GM23338 (cell line): ENCODE measurements around the gene CERT1. TPM values are rescaled to one million over a fixed set of nuclear protein-coding genes. Genes with fewer than 3 reads are reported as not detected.

Experiments used
- ATAC-seq: fragments of 200-7000 bp; cut with Tn5 transposase; 3 replicates; pipeline ENCODE4 v1.9.1; 2020
- DNase-seq: peaks from one replicate; pipeline ENCODE4 v3.0.0-alpha.2; 2015; ENCODE audit warnings: low spot score
- H2AFZ ChIP-seq: fragments of 200-600 bp; sonication (generic); 2 replicates; pipeline ENCODE4 v1.8.0; 2016; ENCODE audit warnings: antibody characterized with exemption, mild to moderate bottlenecking, moderate library complexity
- H3F3A ChIP-seq: fragments of 200-600 bp; sonication (generic); replicated peaks from 2 replicates; pipeline ENCODE4 v1.8.0; 2017; ENCODE audit warnings: antibody characterized with exemption, mixed run types, low read depth
- H3K27ac ChIP-seq: fragments of 200-600 bp; sonication (generic); 2 replicates; pipeline ENCODE4 v1.6.1; 2016; ENCODE audit warnings: low read depth
- H3K27me3 ChIP-seq: fragments of 200-600 bp; sonication (generic); 2 replicates; pipeline ENCODE4 v1.8.0; 2016; ENCODE audit warnings: mild to moderate bottlenecking, mixed run types, moderate library complexity; ENCODE audit not compliant: insufficient read depth
- H3K36me3 ChIP-seq: fragments of 200-600 bp; sonication (generic); 2 replicates; pipeline ENCODE4 v1.8.0; 2016; ENCODE audit warnings: mild to moderate bottlenecking; ENCODE audit not compliant: insufficient read depth
- H3K4me1 ChIP-seq: fragments of 200-600 bp; sonication (generic); 2 replicates; pipeline ENCODE4 v1.8.0; 2016; ENCODE audit warnings: mild to moderate bottlenecking, moderate library complexity; ENCODE audit not compliant: insufficient read depth
- H3K4me2 ChIP-seq: fragments of 200-600 bp; sonication (generic); 2 replicates; pipeline ENCODE4 v1.7.1; 2017; ENCODE audit warnings: mixed run types
- H3K4me3 ChIP-seq: fragments of 200-600 bp; sonication (generic); 2 replicates; pipeline ENCODE4 v1.6.1; 2016; ENCODE audit warnings: mixed run types
- H3K79me2 ChIP-seq: fragments of 200-600 bp; sonication (generic); replicated peaks from 2 replicates; pipeline ENCODE4 v1.8.0; 2017; ENCODE audit warnings: mild to moderate bottlenecking; ENCODE audit not compliant: insufficient read depth
- H3K9me2 ChIP-seq: fragments of 200-600 bp; sonication (generic); 2 replicates; pipeline ENCODE4 v1.8.0; 2017; ENCODE audit not compliant: insufficient read depth
- H4K20me1 ChIP-seq: fragments of 200-600 bp; sonication (generic); replicated peaks from 2 replicates; pipeline ENCODE4 v1.8.0; 2017; ENCODE audit warnings: mild to moderate bottlenecking; ENCODE audit not compliant: insufficient read depth
- H3K27ac Mint-ChIP-seq: 2 replicates; pipeline ENCODE4 v1.8.0; 2020; ENCODE audit warnings: inconsistent platforms, mild to moderate bottlenecking, moderate library complexity, mixed read lengths
- H3K27me3 Mint-ChIP-seq: 3 replicates; pipeline ENCODE4 v1.8.0; 2022; ENCODE audit warnings: low read depth, mild to moderate bottlenecking, moderate library complexity, mixed read lengths, inconsistent platforms; ENCODE audit not compliant: insufficient read depth, poor library complexity
- H3K36me3 Mint-ChIP-seq: 3 replicates; pipeline ENCODE4 v1.8.0; 2021; ENCODE audit warnings: low read depth, mild to moderate bottlenecking, inconsistent platforms, moderate library complexity, mixed read lengths
- H3K4me1 Mint-ChIP-seq: 3 replicates; pipeline ENCODE4 v1.8.0; 2020; ENCODE audit warnings: mild to moderate bottlenecking, inconsistent platforms, mixed read lengths
- H3K4me3 Mint-ChIP-seq: 3 replicates; pipeline ENCODE4 v1.8.0; 2021; ENCODE audit warnings: moderate library complexity, mild to moderate bottlenecking, inconsistent platforms, mixed read lengths
- H3K9me3 Mint-ChIP-seq: 3 replicates; pipeline ENCODE4 v1.8.0; 2020; ENCODE audit warnings: moderate library complexity, mild to moderate bottlenecking, inconsistent platforms, mixed read lengths
- ETS1 ChIP-seq: IDR thresholded peaks from 2 replicates; pipeline ENCODE4 v1.6.1; 2016; ENCODE audit warnings: antibody characterized with exemption
- EZH2phosphoT487 ChIP-seq: fragments of 200-600 bp; sonication (generic); IDR thresholded peaks from one replicate; pipeline ENCODE4 v1.8.1; 2018; ENCODE audit warnings: antibody characterized with exemption; ENCODE audit not compliant: unreplicated experiment
- NANOG ChIP-seq: IDR thresholded peaks from 2 replicates; pipeline ENCODE4 v1.6.1; 2016; ENCODE audit warnings: antibody characterized with exemption, borderline replicate concordance
- ZNF114 ChIP-seq: fragments of 250-450 bp; sonication (Bioruptor Pico); IDR thresholded peaks from 2 replicates; pipeline ENCODE4 v1.5.0; 2020; ENCODE audit warnings: mild to moderate bottlenecking, moderate library complexity
- ZNF331 ChIP-seq: fragments of 250-450 bp; sonication (Bioruptor Pico); IDR thresholded peaks from 2 replicates; pipeline ENCODE4 v1.5.0; 2020; ENCODE audit warnings: low read depth, mild to moderate bottlenecking, moderate library complexity
- ZNF462 ChIP-seq: fragments of 250-450 bp; sonication (Bioruptor Pico); IDR thresholded peaks from 2 replicates; pipeline ENCODE4 v1.5.0; 2020; ENCODE audit warnings: mild to moderate bottlenecking, moderate library complexity
- polyA plus RNA-seq: library from polyadenylated mRNA; unstranded; fragments of >200 nt; fragmentation: Nextera tagmentation; extraction: Ambion mirVana; gene quantifications from 2 replicates; pipeline ENCODE4 v1.2.1, GENCODE V29; 2016
- total RNA-seq: library from RNA; depleted of rRNA; stranded (reverse); fragments of >200 nt; shearing (Covaris generic); gene quantifications from 2 replicates; pipeline ENCODE4 v1.2.3, GENCODE V29; 2014
- TF ChIP-seq, protein P1 (sequence below), 2 experiments: fragments of 200-600 bp in 1 of 2; sonication (generic) in 1 of 2; conservative IDR thresholded peaks; 2 replicates each; pipeline versions ENCODE4 v1.5.1 to v1.6.1; 2016 to 2017; ENCODE audit warnings: antibody characterized with exemption in 2 of 2, low read depth in 2 of 2, mild to moderate bottlenecking in 2 of 2, moderate library complexity in 1 of 2

CERT1 gene
- total and polyA plus RNA-seq, 2 experiments from 2014 or later: 36.5 to 40.7 TPM

- TF ChIP-seq EZH2phosphoT487 (no peak), NANOG (no peak), ZNF331 (CRISPR knock-in tag) (no peak), ZNF114 (CRISPR knock-in tag) (no peak), ETS1 (no peak)
- TF ChIP-seq, protein P1, sequence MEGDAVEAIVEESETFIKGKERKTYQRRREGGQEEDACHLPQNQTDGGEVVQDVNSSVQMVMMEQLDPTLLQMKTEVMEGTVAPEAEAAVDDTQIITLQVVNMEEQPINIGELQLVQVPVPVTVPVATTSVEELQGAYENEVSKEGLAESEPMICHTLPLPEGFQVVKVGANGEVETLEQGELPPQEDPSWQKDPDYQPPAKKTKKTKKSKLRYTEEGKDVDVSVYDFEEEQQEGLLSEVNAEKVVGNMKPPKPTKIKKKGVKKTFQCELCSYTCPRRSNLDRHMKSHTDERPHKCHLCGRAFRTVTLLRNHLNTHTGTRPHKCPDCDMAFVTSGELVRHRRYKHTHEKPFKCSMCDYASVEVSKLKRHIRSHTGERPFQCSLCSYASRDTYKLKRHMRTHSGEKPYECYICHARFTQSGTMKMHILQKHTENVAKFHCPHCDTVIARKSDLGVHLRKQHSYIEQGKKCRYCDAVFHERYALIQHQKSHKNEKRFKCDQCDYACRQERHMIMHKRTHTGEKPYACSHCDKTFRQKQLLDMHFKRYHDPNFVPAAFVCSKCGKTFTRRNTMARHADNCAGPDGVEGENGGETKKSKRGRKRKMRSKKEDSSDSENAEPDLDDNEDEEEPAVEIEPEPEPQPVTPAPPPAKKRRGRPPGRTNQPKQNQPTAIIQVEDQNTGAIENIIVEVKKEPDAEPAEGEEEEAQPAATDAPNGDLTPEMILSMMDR (conservative IDR thresholded peaks at IDR 0.05; ENCODE audit: low read depth in 2 of 2): no peak
These were observed 45.9 kb downstream of the CERT1 start (continued) for GRCh38 chr5:75465480-75465879.

GRCh38 chr5:75463726-75464125 is 47.7 kb downstream of the CERT1 start:
- Histone ChIP-seq H3K9me2 (no peaks in the 10 kb centered on the region), H3F3A (no peaks in the 10 kb centered on the region), H3K4me3 (no peak overlapping the region), H4K20me1 (0 out of 2 replicates have a peak, but pooled peaks cover 4% of the 10 kb centered on the region), H3K36me3 (no peaks in the 10 kb centered on the region), H3K4me1 (peaks cover 39% of the 10 kb centered on the region), H3K27me3 (no peaks in the 10 kb centered on the region), H3K27ac (no peak overlapping the region), H3K4me2 (no peak overlapping the region), H2AFZ (no peak overlapping the region), H3K79me2 (peaks cover 60% of the 10 kb centered on the region)
- TF ChIP-seq ZNF462 (CRISPR knock-in tag) (no peak), ETS1 (no peak), ZNF331 (CRISPR knock-in tag) (no peak)
- Mint-ChIP-seq H3K4me3 (no peak overlapping the region), H3K9me3 (peaks cover 2% of the 10 kb centered on the region; the same call in 1 of the 3 replicates), H3K27me3 (peaks cover 4% of the 10 kb centered on the region), H3K4me1 (peaks cover 48% of the 10 kb centered on the region), H3K27ac (no peak overlapping the region), H3K36me3 (peaks cover 7% of the 10 kb centered on the region; the same call in 2 of the 3 replicates)
- ATAC-seq: no peak
- DNase-seq: no peak
